HG02970 (cell line): ENCODE data around the gene NUP107.

Experiments used
- ATAC-seq: cut with Tn5 transposase; IDR thresholded peaks from one replicate; pipeline ENCODE4 v1.9.1; 2021; ENCODE audit warnings: mild to moderate bottlenecking, moderate library complexity, moderate number of reproducible peaks; ENCODE audit not compliant: unreplicated experiment, low FRiP score

NUP107 gene

GRCh38 chr12:68794653-68795251 is 108.0 kb downstream of the NUP107 start:
- ATAC-seq = no peak
